ENCODE data around the gene PDZD8.

The PDZD8 gene

GRCh38 chr10:117365612-117366011 lies 9.6 kb downstream of the PDZD8 start:
- TF ChIP-seq CTCF (IDR thresholded peaks at IDR 0.05) (no peak), ZFX (IDR thresholded peaks at IDR 0.05; ENCODE audit: borderline replicate concordance) (no peak)
- H3K27ac ChIP-seq: no peak overlapping the region

GRCh38 chr10:117364110-117364960 lies 10.9 kb downstream of the PDZD8 start:
- H3K27ac ChIP-seq: no peak overlapping the region

GRCh38 chr10:117363028-117363427 lies 12.2 kb downstream of the PDZD8 start:
- no peak overlapping the region for H3K27ac ChIP-seq
- TF ChIP-seq CTCF (IDR thresholded peaks at IDR 0.05): no peak
- no peak for TF ChIP-seq ZFX (IDR thresholded peaks at IDR 0.05; ENCODE audit: borderline replicate concordance)

More at GRCh38 chr10:117364110-117364960, 10.9 kb downstream of the PDZD8 start:
- no peak for TF ChIP-seq CTCF (IDR thresholded peaks at IDR 0.05)

- TF ChIP-seq CTCF (IDR thresholded peaks at IDR 0.05) (no peak), ZFX (IDR thresholded peaks at IDR 0.05; ENCODE audit: borderline replicate concordance) (no peak)
- H3K27ac ChIP-seq: no peak overlapping the region
Measured at GRCh38 chr10:117362313-117362712, 12.9 kb downstream of the PDZD8 start.

GRCh38 chr10:117360994-117361667 lies 14.1 kb downstream of the PDZD8 start:
- TF ChIP-seq ZFX (IDR thresholded peaks at IDR 0.05; ENCODE audit: borderline replicate concordance) (no peak), CTCF (IDR thresholded peaks at IDR 0.05) (no peak)

GRCh38 chr10:117360016-117360415 lies 15.2 kb downstream of the PDZD8 start:
- TF ChIP-seq ZFX (IDR thresholded peaks at IDR 0.05; ENCODE audit: borderline replicate concordance) (no peak), CTCF (IDR thresholded peaks at IDR 0.05) (no peak)
- no peak overlapping the region for H3K27ac ChIP-seq

More at GRCh38 chr10:117360994-117361667, 14.1 kb downstream of the PDZD8 start:
- H3K27ac ChIP-seq: no peak overlapping the region

- no peak overlapping the region for H3K27ac ChIP-seq
- no peak for TF ChIP-seq CTCF (IDR thresholded peaks at IDR 0.05)
- TF ChIP-seq ZFX (IDR thresholded peaks at IDR 0.05; ENCODE audit: borderline replicate concordance): no peak
Measured at GRCh38 chr10:117355072-117355471, 20.2 kb downstream of the PDZD8 start.

Measured in 22Rv1 (cell line).